Right cardiac atrium (tissue), 5 donors: Measurements from ENCODE around the gene DPF3. TPM values are rescaled to one million over a fixed set of nuclear protein-coding genes. Genes with fewer than 3 reads are reported as not detected.

Experiments used
- ATAC-seq, 2 donors: fragments of 200-7000 bp; cut with Tn5 transposase; one replicate each; pipeline versions ENCODE4 v1.8.0 to v1.9.1; 2020; ENCODE audit warnings: moderate library complexity in 2 of 2, mild to moderate bottlenecking in 1 of 2
- DNase-seq, 3 donors: peaks; one replicate each; pipeline ENCODE4 v3.0.0-alpha.2; 2020
- H3K27ac ChIP-seq: one replicate; pipeline ENCODE4 v1.5.1; 2013; ENCODE audit warnings: mild to moderate bottlenecking, low read length, control low read depth, moderate library complexity
- H3K27me3 ChIP-seq: one replicate; pipeline ENCODE4 v1.6.1; 2013; ENCODE audit not compliant: control insufficient read depth, insufficient read depth
- H3K4me1 ChIP-seq: one replicate; pipeline ENCODE4 v1.6.1; 2013; ENCODE audit warnings: low read length; ENCODE audit not compliant: control insufficient read depth, insufficient read depth
- H3K4me3 ChIP-seq: one replicate; pipeline ENCODE4 v1.5.1; 2013; ENCODE audit warnings: low read length, control low read depth
- H3K9me3 ChIP-seq: one replicate; pipeline ENCODE4 v1.6.1; 2013; ENCODE audit warnings: low read length; ENCODE audit not compliant: control insufficient read depth
- WGBS: extraction: QIAGEN DNeasy Blood & Tissue Kit; methylation state at CpG from one replicate; pipeline ENCODE4 v1.1.7; 2013; 5-methylcytosine and 5-hydroxymethylcytosine counted together
- intact Hi-C, 4 donors: fragments of 100-400 bp; cut with DNase I; formaldehyde crosslinking; loops; one replicate each; pipeline versions ENCODE4 v1.11.0 to v1.14.0; 2022 to 2023
- polyA plus RNA-seq: library from polyadenylated mRNA; stranded (reverse); fragments of 200-250 nt; gene quantifications from one replicate; pipeline ENCODE4 v1.2.3, GENCODE V29; 2013
- total RNA-seq, 4 donors: library from RNA; stranded (reverse); fragmentation: NEBNext Ultra II Directional; extraction: Animal tissue kit (Norgen Biotek cat#: 25700); gene quantifications; one replicate each; pipeline ENCODE4 v1.2.1, GENCODE V29; 2021
- donor health status: healthy with polysubstance abuse.
- donor health status: DM: no; HTN: yes; CAD: no.
- donor health status: DM: no; HTN: no; CAD: no.
- donor health status: DM: no; HTN: yes; CAD: no; lungs with severe emphysema.
- donor health status: DM: yes; HTN: yes; CAD: no.

The DPF3 gene
- total and polyA plus RNA-seq, 5 donors = 16.5 to 33.0 (median 25.9) TPM

- no peak overlapping the region for H3K27ac ChIP-seq
- H3K27me3 ChIP-seq = no peaks in the 10 kb centered on the region
- intact Hi-C loops = no loop called here
- DNase-seq (no peak), ATAC-seq (no peak)
- no peaks in the 10 kb centered on the region for H3K4me1 ChIP-seq
- no peak overlapping the region for H3K4me3 ChIP-seq
- no peaks in the 10 kb centered on the region for H3K9me3 ChIP-seq
- 93% methylated on average over 1 of the region's 1 CpG for WGBS
Observed at GRCh38 chr14:72657214-72657921, 236.5 kb downstream of the DPF3 start.

- ATAC-seq (no peak), DNase-seq (no peak)
- 75% methylated on average over 8 of the region's 8 CpGs for WGBS
- Histone ChIP-seq H3K27me3 (no peaks in the 10 kb centered on the region), H3K9me3 (no peaks in the 10 kb centered on the region), H3K4me1 (no peaks in the 10 kb centered on the region), H3K4me3 (no peak overlapping the region), H3K27ac (no peak overlapping the region)
- intact Hi-C loops = no loop called here
Observed at GRCh38 chr14:72653026-72653425, 240.9 kb downstream of the DPF3 start.

GRCh38 chr14:72652179-72652578 lies 241.7 kb downstream of the DPF3 start:
- 73% methylated on average over 4 of the region's 4 CpGs for WGBS
- H3K4me1 ChIP-seq = no peaks in the 10 kb centered on the region
- no peak for DNase-seq
- no peak overlapping the region for H3K4me3 ChIP-seq
- H3K27me3 ChIP-seq = no peaks in the 10 kb centered on the region
- no peaks in the 10 kb centered on the region for H3K9me3 ChIP-seq
- H3K27ac ChIP-seq = no peak overlapping the region
- no peak for ATAC-seq
- intact Hi-C loops = no loop called here

- Histone ChIP-seq H3K27ac (no peak overlapping the region), H3K4me3 (no peak overlapping the region), H3K4me1 (no peaks in the 10 kb centered on the region), H3K9me3 (no peaks in the 10 kb centered on the region), H3K27me3 (no peaks in the 10 kb centered on the region)
- DNase-seq = no peak
- 68% methylated on average over 5 of the region's 5 CpGs for WGBS
- ATAC-seq = peak in 1 of 2 donors; percentile 31
- intact Hi-C loops = no loop called here
Observed at GRCh38 chr14:72651714-72652113, 242.2 kb downstream of the DPF3 start.

- Histone ChIP-seq H3K27ac (no peak overlapping the region), H3K4me1 (no peaks in the 10 kb centered on the region), H3K4me3 (no peak overlapping the region), H3K27me3 (no peaks in the 10 kb centered on the region), H3K9me3 (no peaks in the 10 kb centered on the region)
- DNase-seq (no peak), ATAC-seq (peak; percentile 23 to 25)
- intact Hi-C loops = no loop called here
- WGBS = 27% methylated on average over 6 of the region's 6 CpGs
Observed at GRCh38 chr14:72651081-72651480, 242.8 kb downstream of the DPF3 start.

GRCh38 chr14:72649603-72650227 lies 244.2 kb downstream of the DPF3 start:
- intact Hi-C loops = no loop called here
- no peaks in the 10 kb centered on the region for H3K9me3 ChIP-seq
- no peak overlapping the region for H3K4me3 ChIP-seq
- H3K27ac ChIP-seq = no peak overlapping the region
- ATAC-seq (no peak), DNase-seq (no peak)
- no peaks in the 10 kb centered on the region for H3K27me3 ChIP-seq
- WGBS = 77% methylated on average over 10 of the region's 10 CpGs
- no peaks in the 10 kb centered on the region for H3K4me1 ChIP-seq

- no peaks in the 10 kb centered on the region for H3K27me3 ChIP-seq
- H3K4me1 ChIP-seq = peaks cover 10% of the 10 kb centered on the region
- no peak overlapping the region for H3K4me3 ChIP-seq
- no peak for DNase-seq
- no peak for ATAC-seq
- H3K9me3 ChIP-seq = no peaks in the 10 kb centered on the region
- WGBS = 79% methylated on average over 9 of the region's 9 CpGs
- intact Hi-C loops = no loop called here
- no peak overlapping the region for H3K27ac ChIP-seq
Observed at GRCh38 chr14:72647782-72648181, 246.1 kb downstream of the DPF3 start.

- 70% methylated on average over 7 of the region's 7 CpGs for WGBS
- no peaks in the 10 kb centered on the region for H3K27me3 ChIP-seq
- DNase-seq (no peak), ATAC-seq (no peak)
- H3K27ac ChIP-seq = no peak overlapping the region
- intact Hi-C loops = no loop called here
- H3K4me3 ChIP-seq = no peak overlapping the region
- H3K4me1 ChIP-seq = peaks cover 10% of the 10 kb centered on the region
- no peaks in the 10 kb centered on the region for H3K9me3 ChIP-seq
Observed at GRCh38 chr14:72646861-72647528, 246.9 kb downstream of the DPF3 start.

GRCh38 chr14:72645706-72646105 lies 248.2 kb downstream of the DPF3 start:
- Histone ChIP-seq H3K27ac (no peak overlapping the region), H3K4me3 (no peak overlapping the region), H3K9me3 (no peaks in the 10 kb centered on the region), H3K27me3 (no peaks in the 10 kb centered on the region), H3K4me1 (peaks cover 10% of the 10 kb centered on the region)
- intact Hi-C loops = no loop called here
- 90% methylated on average over 5 of the region's 5 CpGs for WGBS
- ATAC-seq = no peak
- DNase-seq = no peak

GRCh38 chr14:72644758-72645489 lies 249.0 kb downstream of the DPF3 start:
- 94% methylated on average over 4 of the region's 4 CpGs for WGBS
- ATAC-seq (no peak), DNase-seq (no peak)
- Histone ChIP-seq H3K27me3 (no peaks in the 10 kb centered on the region), H3K4me3 (no peak overlapping the region), H3K9me3 (no peaks in the 10 kb centered on the region), H3K4me1 (peaks cover 10% of the 10 kb centered on the region), H3K27ac (no peak overlapping the region)
- intact Hi-C loops = no loop called here

- no peak for DNase-seq
- Histone ChIP-seq H3K4me1 (peaks cover 10% of the 10 kb centered on the region), H3K27ac (no peak overlapping the region), H3K9me3 (no peaks in the 10 kb centered on the region), H3K27me3 (no peaks in the 10 kb centered on the region), H3K4me3 (no peak overlapping the region)
- intact Hi-C loops = no loop called here
- WGBS = 86% methylated on average over 6 of the region's 6 CpGs
- no peak for ATAC-seq
Observed at GRCh38 chr14:72644038-72644437, 249.9 kb downstream of the DPF3 start.
